ENCODE results near the gene NCCRP1.

DNA sequence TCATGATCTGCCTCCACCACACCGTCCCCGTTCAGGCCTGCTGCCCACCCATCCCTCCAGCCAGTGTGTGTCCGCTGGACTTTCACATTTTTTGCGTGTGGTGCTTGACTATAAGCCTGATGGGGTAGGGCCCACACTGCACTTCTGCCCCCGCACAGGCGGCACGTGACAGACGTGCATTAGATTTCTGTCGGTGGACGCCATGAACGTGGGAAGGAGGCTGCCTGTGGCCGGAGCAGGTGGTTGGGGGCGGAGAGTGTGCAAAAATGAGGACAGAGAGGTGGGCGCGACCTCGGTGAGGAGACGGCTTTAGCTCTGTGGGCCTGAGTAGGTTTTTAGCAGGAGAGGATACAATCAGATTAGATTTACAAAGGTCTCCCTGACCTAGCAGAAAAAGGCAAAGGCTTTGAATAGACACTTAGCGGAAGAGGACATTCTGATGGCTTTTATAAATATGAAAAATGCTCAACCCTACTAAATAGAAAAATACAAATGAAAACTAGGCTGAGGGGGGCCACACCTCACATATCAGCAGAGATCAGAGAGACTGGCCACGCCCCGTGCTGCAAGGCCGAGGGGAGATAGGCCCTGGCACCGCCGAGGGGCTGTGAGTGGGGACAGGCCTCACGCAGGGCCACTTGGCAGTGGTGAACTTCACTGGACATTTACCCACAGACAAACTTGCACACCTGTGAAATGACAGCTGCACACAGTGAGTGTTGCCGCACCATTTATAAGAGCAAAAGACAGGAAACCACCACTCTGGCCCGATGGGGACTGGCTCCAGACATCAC, 45.8 kb upstream of the NCCRP1 start:
- TF ChIP-seq CTCF (IDR thresholded peaks at IDR 0.05; ENCODE audit: poor library complexity), result no peak
- no peak for TF ChIP-seq EZH2 (IDR thresholded peaks at IDR 0.05; ENCODE audit: borderline replicate concordance)
- TF ChIP-seq EZH2phosphoT487 (IDR thresholded peaks at IDR 0.05; ENCODE audit: low read depth, severe bottlenecking, unreplicated experiment), result no peak

Data from hepatocyte (in vitro differentiated cells).